ENCODE data around the gene KIAA0232.
"Not testable (repeated sequence)": the region's sequence is repeated elsewhere in the genome, so short reads cannot be mapped to it uniquely, and the experiment has no call there.

The KIAA0232 gene

GRCh38 chr4:6900956-6901355, 118.4 kb downstream of the KIAA0232 start:
- DNase-seq (ENCODE audit: low read depth): no peak

GRCh38 chr4:6901669-6902317, 119.3 kb downstream of the KIAA0232 start:
- DNase-seq (ENCODE audit: low read depth): no peak

DNA sequence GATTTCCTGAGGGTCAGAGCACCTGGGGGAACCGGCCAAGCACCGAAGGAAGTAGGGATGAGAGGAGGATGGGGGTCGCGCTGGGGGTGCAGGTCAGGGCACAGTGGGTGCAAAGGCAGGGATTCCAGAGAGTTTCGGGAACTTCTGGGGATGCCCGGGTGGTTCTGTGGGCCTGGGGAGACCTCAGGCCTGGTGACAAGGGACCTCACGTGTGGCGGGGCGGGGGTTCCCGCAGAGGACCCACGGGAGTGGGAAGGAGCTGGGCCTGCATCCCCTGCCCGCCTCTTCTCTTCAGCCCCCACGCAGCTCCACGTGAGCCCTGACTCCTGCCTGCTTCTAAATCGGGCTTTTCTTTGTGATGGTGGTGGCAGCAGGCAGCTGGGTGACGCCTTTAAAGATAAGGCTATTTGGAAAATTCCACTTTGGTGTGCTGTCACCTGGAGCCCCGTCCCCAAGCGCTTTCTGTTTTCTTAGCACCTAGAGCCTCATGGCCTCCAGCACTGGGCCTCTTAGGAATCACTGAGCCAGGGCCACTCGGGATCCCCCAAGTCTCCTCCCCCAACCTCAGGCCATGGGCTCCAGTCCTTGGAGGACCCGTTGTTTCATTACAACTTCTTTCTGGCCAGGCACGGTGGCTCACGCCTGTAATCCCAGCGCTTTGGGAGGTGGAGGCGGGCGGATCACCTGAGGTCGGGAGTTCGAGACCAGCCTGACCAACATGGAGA, 120.0 kb downstream of the KIAA0232 start:
- DNase-seq (ENCODE audit: low read depth): no peak

GRCh38 chr4:6905516-6906445, 123.3 kb downstream of the KIAA0232 start:
- DNase-seq (ENCODE audit: low read depth): no peak

- not testable (repeated sequence) for DNase-seq (ENCODE audit: low read depth)
Observed at GRCh38 chr4:6906486-6906885, 124.0 kb downstream of the KIAA0232 start.

DNA sequence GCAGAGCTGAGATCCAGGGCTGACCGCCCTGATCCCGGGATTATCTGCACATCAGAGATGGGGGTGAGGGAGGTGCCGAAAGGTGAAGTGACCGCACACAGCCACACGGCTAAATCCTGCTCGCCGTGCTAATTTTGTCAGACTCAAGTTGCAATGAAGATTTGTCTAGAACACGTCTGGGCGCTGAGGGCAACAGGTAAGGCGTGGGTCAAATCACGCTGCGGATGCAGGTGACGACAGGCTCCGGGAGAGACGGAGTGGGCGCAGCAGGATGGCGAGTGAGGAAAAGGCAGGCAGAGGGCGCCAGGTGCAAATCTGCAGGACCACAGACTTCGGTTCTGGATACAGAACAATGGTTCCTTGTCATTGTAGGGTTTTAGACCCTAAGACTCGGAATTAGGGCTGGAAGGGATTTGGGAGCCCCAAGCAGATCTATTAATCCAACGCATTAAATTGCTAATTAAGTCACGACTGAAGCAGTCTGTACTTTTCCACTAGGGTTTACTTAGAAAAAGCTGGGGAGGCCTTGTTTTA, 125.2 kb downstream of the KIAA0232 start:
- DNase-seq (ENCODE audit: low read depth): no peak

GRCh38 chr4:6908432-6909112, 126.0 kb downstream of the KIAA0232 start:
- no peak for DNase-seq (ENCODE audit: low read depth)

GRCh38 chr4:6909113-6909969, 126.8 kb downstream of the KIAA0232 start, which contains the start of gene TBC1D14:
Gene TBC1D14, plus strand, starts transcription at chr4:6909826. Its CDS starts 13,564 bp downstream, at chr4:6923390.
- DNase-seq (ENCODE audit: low read depth): peak; percentile 59

GRCh38 chr4:6909970-6910339, 127.4 kb downstream of the KIAA0232 start:
- DNase-seq (ENCODE audit: low read depth): no peak

DNA sequence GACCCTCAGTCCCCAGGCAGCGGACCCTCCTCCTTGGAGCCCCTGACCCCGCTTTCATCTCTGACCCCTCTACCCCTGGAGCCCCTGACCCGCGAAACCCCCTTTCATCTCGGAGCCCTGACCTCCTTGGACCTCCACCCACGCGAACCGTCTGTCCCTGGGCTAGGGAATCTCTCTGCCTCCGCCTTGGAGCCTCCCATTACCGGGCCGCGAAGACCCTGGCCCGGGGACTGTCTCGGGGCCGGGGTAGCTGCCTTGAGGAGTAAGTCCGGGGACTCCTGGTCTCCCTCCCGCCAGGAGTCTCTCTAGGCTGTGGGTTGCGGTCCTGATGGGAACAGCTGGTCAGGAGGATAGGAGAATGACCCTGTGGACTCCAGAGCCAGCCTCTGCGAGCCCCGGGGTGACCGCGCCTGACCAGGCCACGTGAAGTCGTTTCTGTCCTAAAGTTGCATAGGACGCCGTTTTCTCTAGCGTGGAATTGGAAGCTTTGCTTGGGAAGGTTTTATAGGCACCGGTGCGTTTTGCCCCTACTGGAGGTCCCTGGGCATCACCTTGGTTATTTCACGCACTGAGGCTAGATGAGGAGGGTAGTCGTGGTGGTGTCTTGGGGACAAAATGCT, 127.9 kb downstream of the KIAA0232 start:
- no peak for DNase-seq (ENCODE audit: low read depth)

DNA sequence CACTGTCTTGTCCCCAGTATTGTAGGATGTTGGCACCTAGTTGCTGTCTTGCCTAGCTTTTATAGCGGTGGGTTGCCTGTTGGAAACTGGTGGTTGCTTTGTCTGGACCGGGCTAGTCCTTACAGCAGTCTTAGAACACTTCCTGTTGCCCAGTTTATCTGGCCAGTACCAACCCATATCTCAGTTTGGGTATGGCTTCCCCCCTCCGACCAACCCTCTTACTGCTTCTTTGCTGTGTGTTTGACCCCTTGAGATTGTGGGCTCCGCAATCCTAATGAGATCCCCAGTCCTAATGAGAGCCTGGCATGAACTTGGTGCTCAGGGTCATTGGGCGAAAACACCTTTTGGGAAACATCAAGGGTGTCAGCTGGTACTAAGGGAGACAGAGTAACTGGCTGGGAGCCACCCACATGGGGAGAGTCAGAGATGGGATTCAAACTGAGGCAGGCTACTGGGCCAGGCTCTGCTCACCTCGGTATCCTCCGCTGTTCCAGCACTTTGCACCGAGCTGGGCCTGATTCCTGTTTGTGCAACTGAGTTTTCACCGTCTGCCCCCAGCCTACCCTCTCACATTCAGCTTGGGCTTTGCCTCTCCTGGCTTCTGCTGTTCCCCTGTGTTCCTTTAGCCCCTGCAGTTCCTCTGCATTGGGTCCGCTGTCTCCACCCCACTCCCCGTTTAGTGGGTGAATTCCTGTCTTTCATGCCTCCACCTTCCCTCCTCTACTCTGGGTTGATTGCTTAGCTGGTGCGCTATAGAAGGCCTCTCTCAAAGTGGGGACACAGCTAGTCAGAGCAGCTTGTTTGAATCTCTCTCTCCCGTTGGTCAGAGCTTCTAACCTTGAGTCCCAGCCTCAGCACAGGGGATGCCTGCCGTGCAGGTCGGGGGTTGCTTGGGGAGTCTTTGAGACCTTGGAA, 128.7 kb downstream of the KIAA0232 start:
- no peak for DNase-seq (ENCODE audit: low read depth)

GRCh38 chr4:6911917-6912316, 129.4 kb downstream of the KIAA0232 start:
- not testable (repeated sequence) for DNase-seq (ENCODE audit: low read depth)

- no peak for DNase-seq (ENCODE audit: low read depth)
Observed at GRCh38 chr4:6912441-6912840, 129.9 kb downstream of the KIAA0232 start.

- no peak for DNase-seq (ENCODE audit: low read depth)
Observed at GRCh38 chr4:6913350-6913905, 130.9 kb downstream of the KIAA0232 start.

DNA sequence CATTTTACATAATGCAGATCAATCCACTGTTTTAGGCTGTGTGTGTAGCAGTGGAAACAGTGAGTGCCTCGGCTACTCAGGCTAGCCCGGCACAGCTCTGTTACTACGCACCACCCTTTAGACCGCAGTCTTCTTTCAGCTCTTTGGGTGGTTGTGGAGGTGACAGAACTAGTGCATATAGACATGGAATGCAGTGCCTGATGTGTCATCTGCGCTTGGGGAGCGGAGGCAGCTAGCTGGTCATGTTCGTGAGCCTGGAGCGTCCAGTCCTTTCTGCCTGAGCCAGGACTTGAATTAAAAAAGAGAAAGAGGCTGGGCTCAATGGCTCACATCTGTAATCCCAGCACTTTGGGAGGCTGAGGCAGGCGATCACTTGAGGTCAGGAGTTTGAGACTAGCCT, 131.9 kb downstream of the KIAA0232 start:
- DNase-seq (ENCODE audit: low read depth): no peak

- DNase-seq (ENCODE audit: low read depth): no peak
Observed at GRCh38 chr4:6915041-6916005, 132.8 kb downstream of the KIAA0232 start.

GRCh38 chr4:6916069-6916586, 133.6 kb downstream of the KIAA0232 start:
- no peak for DNase-seq (ENCODE audit: low read depth)
